GM23338 (cell line): ENCODE data around the gene CDC34. TPM values are rescaled to one million over a fixed set of nuclear protein-coding genes. Genes with fewer than 3 reads are reported as not detected.

ENCODE experiments used
- ATAC-seq: fragments of 200-7000 bp; cut with Tn5 transposase; 3 replicates; pipeline ENCODE4 v1.9.1; 2020
- DNase-seq: peaks from one replicate; pipeline ENCODE4 v3.0.0-alpha.2; 2015; ENCODE audit warnings: low spot score
- H2AFZ ChIP-seq: fragments of 200-600 bp; sonication (generic); 2 replicates; pipeline ENCODE4 v1.8.0; 2016; ENCODE audit warnings: antibody characterized with exemption, mild to moderate bottlenecking, moderate library complexity
- H3F3A ChIP-seq: fragments of 200-600 bp; sonication (generic); replicated peaks from 2 replicates; pipeline ENCODE4 v1.8.0; 2017; ENCODE audit warnings: antibody characterized with exemption, mixed run types, low read depth
- H3K27ac ChIP-seq: fragments of 200-600 bp; sonication (generic); 2 replicates; pipeline ENCODE4 v1.6.1; 2016; ENCODE audit warnings: low read depth
- H3K27me3 ChIP-seq: fragments of 200-600 bp; sonication (generic); 2 replicates; pipeline ENCODE4 v1.8.0; 2016; ENCODE audit warnings: mild to moderate bottlenecking, mixed run types, moderate library complexity; ENCODE audit not compliant: insufficient read depth
- H3K36me3 ChIP-seq: fragments of 200-600 bp; sonication (generic); 2 replicates; pipeline ENCODE4 v1.8.0; 2016; ENCODE audit warnings: mild to moderate bottlenecking; ENCODE audit not compliant: insufficient read depth
- H3K4me1 ChIP-seq: fragments of 200-600 bp; sonication (generic); 2 replicates; pipeline ENCODE4 v1.8.0; 2016; ENCODE audit warnings: mild to moderate bottlenecking, moderate library complexity; ENCODE audit not compliant: insufficient read depth
- H3K4me2 ChIP-seq: fragments of 200-600 bp; sonication (generic); 2 replicates; pipeline ENCODE4 v1.7.1; 2017; ENCODE audit warnings: mixed run types
- H3K4me3 ChIP-seq: fragments of 200-600 bp; sonication (generic); 2 replicates; pipeline ENCODE4 v1.6.1; 2016; ENCODE audit warnings: mixed run types
- H3K79me2 ChIP-seq: fragments of 200-600 bp; sonication (generic); replicated peaks from 2 replicates; pipeline ENCODE4 v1.8.0; 2017; ENCODE audit warnings: mild to moderate bottlenecking; ENCODE audit not compliant: insufficient read depth
- H3K9me2 ChIP-seq: fragments of 200-600 bp; sonication (generic); 2 replicates; pipeline ENCODE4 v1.8.0; 2017; ENCODE audit not compliant: insufficient read depth
- H4K20me1 ChIP-seq: fragments of 200-600 bp; sonication (generic); replicated peaks from 2 replicates; pipeline ENCODE4 v1.8.0; 2017; ENCODE audit warnings: mild to moderate bottlenecking; ENCODE audit not compliant: insufficient read depth
- H3K27ac Mint-ChIP-seq: 2 replicates; pipeline ENCODE4 v1.8.0; 2020; ENCODE audit warnings: inconsistent platforms, mild to moderate bottlenecking, moderate library complexity, mixed read lengths
- H3K27me3 Mint-ChIP-seq: 3 replicates; pipeline ENCODE4 v1.8.0; 2022; ENCODE audit warnings: low read depth, mild to moderate bottlenecking, moderate library complexity, mixed read lengths, inconsistent platforms; ENCODE audit not compliant: insufficient read depth, poor library complexity
- H3K36me3 Mint-ChIP-seq: 3 replicates; pipeline ENCODE4 v1.8.0; 2021; ENCODE audit warnings: low read depth, mild to moderate bottlenecking, inconsistent platforms, moderate library complexity, mixed read lengths
- H3K4me1 Mint-ChIP-seq: 3 replicates; pipeline ENCODE4 v1.8.0; 2020; ENCODE audit warnings: mild to moderate bottlenecking, inconsistent platforms, mixed read lengths
- H3K4me3 Mint-ChIP-seq: 3 replicates; pipeline ENCODE4 v1.8.0; 2021; ENCODE audit warnings: moderate library complexity, mild to moderate bottlenecking, inconsistent platforms, mixed read lengths
- H3K9me3 Mint-ChIP-seq: 3 replicates; pipeline ENCODE4 v1.8.0; 2020; ENCODE audit warnings: moderate library complexity, mild to moderate bottlenecking, inconsistent platforms, mixed read lengths
- JUNB ChIP-seq: IDR thresholded peaks from one replicate; pipeline ENCODE4 v1.6.1; 2016; ENCODE audit warnings: antibody characterized with exemption; ENCODE audit not compliant: unreplicated experiment
- NANOG ChIP-seq: IDR thresholded peaks from 2 replicates; pipeline ENCODE4 v1.6.1; 2016; ENCODE audit warnings: antibody characterized with exemption, borderline replicate concordance
- REST ChIP-seq: IDR thresholded peaks from one replicate; pipeline ENCODE4 v1.6.1; 2018; ENCODE audit warnings: antibody characterized with exemption; ENCODE audit not compliant: unreplicated experiment
- STAT1 ChIP-seq: IDR thresholded peaks from one replicate; pipeline ENCODE4 v1.6.1; 2016; ENCODE audit warnings: antibody characterized with exemption; ENCODE audit not compliant: unreplicated experiment
- polyA plus RNA-seq: library from polyadenylated mRNA; unstranded; fragments of >200 nt; fragmentation: Nextera tagmentation; extraction: Ambion mirVana; gene quantifications from 2 replicates; pipeline ENCODE4 v1.2.1, GENCODE V29; 2016
- total RNA-seq: library from RNA; depleted of rRNA; stranded (reverse); fragments of >200 nt; shearing (Covaris generic); gene quantifications from 2 replicates; pipeline ENCODE4 v1.2.3, GENCODE V29; 2014
- TF ChIP-seq, protein P1 (sequence below), 2 experiments: fragments of 200-600 bp in 1 of 2; sonication (generic) in 1 of 2; conservative IDR thresholded peaks; 2 replicates each; pipeline versions ENCODE4 v1.5.1 to v1.6.1; 2016 to 2017; ENCODE audit warnings: antibody characterized with exemption in 2 of 2, low read depth in 2 of 2, mild to moderate bottlenecking in 2 of 2, moderate library complexity in 1 of 2

Gene CDC34
- total and polyA plus RNA-seq, 2 experiments from 2014 or later: 114 to 148 TPM

DNA sequence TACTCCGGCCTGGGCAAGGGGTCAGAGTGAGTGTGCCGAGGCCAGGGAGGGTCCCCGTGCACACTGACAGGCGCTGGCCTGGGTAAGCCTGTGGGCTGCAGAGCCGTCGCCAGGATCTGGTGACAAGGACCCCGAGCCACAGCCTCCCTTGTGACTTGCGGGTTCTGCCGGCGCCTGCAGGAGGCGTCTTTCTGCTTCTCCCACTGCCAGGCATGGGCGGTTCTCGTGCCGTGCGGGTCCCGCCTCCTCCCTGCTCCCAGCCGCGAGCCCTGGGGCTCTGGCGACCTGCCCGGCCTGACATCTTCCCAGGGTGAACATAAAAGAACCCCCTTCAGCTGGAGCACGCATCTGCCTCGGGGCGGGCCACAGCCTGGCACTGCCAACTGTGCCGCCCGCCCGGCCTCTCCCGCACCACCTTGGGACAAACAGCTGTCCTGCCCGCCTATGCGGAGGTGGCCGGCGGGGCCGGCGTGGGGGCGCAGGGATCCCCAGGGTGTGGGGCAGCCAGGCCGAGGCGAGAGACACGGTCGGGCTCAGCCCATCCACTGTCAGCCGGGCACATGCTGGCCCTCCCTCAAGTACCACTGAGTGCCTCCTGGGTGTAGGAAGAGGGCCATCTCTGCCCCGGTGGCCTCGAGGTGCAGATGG is 56.7 kb downstream of the CDC34 start:
- H3K36me3 ChIP-seq: no peaks in the 10 kb centered on the region
- DNase-seq (peak; percentile 92), ATAC-seq (peak; percentile 51)
- H3K4me2 ChIP-seq: peak overlapping the region; percentile 66
- peaks cover 9% of the 10 kb centered on the region for H3F3A ChIP-seq
- peaks cover under 1% of the 10 kb centered on the region; the same call in 2 of the 3 replicates for H3K36me3 Mint-ChIP-seq
- no peaks in the 10 kb centered on the region for H3K9me3 Mint-ChIP-seq
- peaks cover 5% of the 10 kb centered on the region; the same call in 2 of the 3 replicates for H3K4me1 Mint-ChIP-seq
- no peak overlapping the region for H2AFZ ChIP-seq
- no peak for TF ChIP-seq REST
- TF ChIP-seq JUNB: no peak
- TF ChIP-seq, protein P1, sequence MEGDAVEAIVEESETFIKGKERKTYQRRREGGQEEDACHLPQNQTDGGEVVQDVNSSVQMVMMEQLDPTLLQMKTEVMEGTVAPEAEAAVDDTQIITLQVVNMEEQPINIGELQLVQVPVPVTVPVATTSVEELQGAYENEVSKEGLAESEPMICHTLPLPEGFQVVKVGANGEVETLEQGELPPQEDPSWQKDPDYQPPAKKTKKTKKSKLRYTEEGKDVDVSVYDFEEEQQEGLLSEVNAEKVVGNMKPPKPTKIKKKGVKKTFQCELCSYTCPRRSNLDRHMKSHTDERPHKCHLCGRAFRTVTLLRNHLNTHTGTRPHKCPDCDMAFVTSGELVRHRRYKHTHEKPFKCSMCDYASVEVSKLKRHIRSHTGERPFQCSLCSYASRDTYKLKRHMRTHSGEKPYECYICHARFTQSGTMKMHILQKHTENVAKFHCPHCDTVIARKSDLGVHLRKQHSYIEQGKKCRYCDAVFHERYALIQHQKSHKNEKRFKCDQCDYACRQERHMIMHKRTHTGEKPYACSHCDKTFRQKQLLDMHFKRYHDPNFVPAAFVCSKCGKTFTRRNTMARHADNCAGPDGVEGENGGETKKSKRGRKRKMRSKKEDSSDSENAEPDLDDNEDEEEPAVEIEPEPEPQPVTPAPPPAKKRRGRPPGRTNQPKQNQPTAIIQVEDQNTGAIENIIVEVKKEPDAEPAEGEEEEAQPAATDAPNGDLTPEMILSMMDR (conservative IDR thresholded peaks at IDR 0.05; ENCODE audit: low read depth in 2 of 2): peak; percentile 61 to 74
- no peak for TF ChIP-seq NANOG
- H3K79me2 ChIP-seq: no peaks in the 10 kb centered on the region
- H3K9me2 ChIP-seq: no peaks in the 10 kb centered on the region
- peaks cover 5% of the 10 kb centered on the region; the same call in 1 of the 2 replicates for H3K4me1 ChIP-seq
- H3K27me3 ChIP-seq: peaks cover 31% of the 10 kb centered on the region
- peaks cover 54% of the 10 kb centered on the region for H3K27me3 Mint-ChIP-seq
- H3K4me3 ChIP-seq: 0 out of 2 replicates have a peak overlapping the region, but pooled peaks have one; percentile 23
- H3K4me3 Mint-ChIP-seq: no peak overlapping the region; the same call in 2 of the 3 replicates
- H4K20me1 ChIP-seq: peaks cover 4% of the 10 kb centered on the region; the same call in 1 of the 2 replicates
- no peak overlapping the region for H3K27ac Mint-ChIP-seq
- H3K27ac ChIP-seq: no peak overlapping the region

DNA sequence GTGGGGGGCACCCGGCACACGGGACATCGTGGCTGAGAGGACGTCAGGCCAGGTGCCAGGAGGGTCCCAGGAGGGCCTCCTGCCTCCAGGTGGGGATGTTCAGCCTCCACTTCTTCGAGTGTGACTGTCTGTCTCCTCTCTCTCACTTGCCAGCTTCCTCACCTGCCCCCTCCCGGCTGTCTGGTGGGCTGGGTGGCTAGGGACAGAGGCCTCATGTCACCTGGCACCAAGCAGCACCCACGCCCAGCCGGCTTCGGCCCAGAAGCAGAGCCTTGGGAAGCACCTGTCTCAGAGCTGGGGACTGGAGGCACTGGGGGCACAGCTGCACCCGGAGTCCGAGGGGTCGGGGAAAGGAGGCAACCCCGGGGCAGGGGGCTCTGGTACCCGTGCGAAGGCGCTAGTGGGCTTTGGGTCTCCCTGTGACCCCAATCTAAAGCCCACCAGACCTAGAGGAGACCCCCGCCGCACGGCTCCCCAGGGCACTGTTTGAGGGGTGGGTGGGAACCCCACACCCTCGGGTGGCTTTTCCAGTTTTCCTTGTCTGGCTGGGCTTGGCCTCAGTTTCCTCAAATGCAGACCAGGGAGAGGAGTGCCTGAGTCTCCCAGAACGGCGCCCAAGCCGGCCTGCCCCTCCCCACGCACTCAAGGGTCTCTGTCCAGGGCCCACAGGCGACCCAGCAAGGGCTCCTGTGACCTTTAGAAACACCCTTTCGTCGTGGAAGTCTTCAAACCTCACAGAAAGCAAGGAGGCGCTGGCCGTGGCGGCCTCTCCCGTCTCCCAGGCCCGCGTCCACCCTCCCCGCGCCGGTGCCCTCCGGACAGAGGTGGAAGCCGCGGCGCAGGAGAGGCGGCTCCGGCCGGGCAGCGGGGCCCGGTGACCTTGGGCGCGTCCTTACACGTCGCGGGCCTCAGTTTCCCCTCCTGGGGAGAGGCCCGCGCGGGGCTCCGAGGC is 57.5 kb downstream of the CDC34 start:
- Mint-ChIP-seq H3K9me3 (no peaks in the 10 kb centered on the region), H3K4me3 (peak overlapping the region; percentile 60; the same call in 2 of the 3 replicates), H3K4me1 (peaks cover 2% of the 10 kb centered on the region; the same call in 2 of the 3 replicates), H3K27ac (no peak overlapping the region), H3K36me3 (no peaks in the 10 kb centered on the region), H3K27me3 (peaks cover 57% of the 10 kb centered on the region)
- Histone ChIP-seq H3K4me3 (peak overlapping the region; percentile 43; the same call in 1 of the 2 replicates), H2AFZ (no peak overlapping the region), H3K79me2 (no peaks in the 10 kb centered on the region), H3K4me2 (peak overlapping the region; percentile 66), H3K36me3 (no peaks in the 10 kb centered on the region), H4K20me1 (peaks cover 4% of the 10 kb centered on the region; the same call in 1 of the 2 replicates), H3K9me2 (no peaks in the 10 kb centered on the region), H3K27me3 (peaks cover 31% of the 10 kb centered on the region), H3K27ac (no peak overlapping the region), H3K4me1 (peaks cover 5% of the 10 kb centered on the region; the same call in 1 of the 2 replicates), H3F3A (peaks cover 2% of the 10 kb centered on the region; the same call in 1 of the 2 replicates)
- TF ChIP-seq STAT1: no peak
- TF ChIP-seq, protein P1 (conservative IDR thresholded peaks at IDR 0.05; ENCODE audit: low read depth in 2 of 2): peak in 1 of 2 experiments; percentile 42; a peak in 2 of 4 replicates
- ATAC-seq (no peak; the same call in 2 of the 3 replicates), DNase-seq (peak; percentile 39)
